ENCODE data around the gene TOMM20. TPM values are rescaled to one million over a fixed set of nuclear protein-coding genes. Genes with fewer than 3 reads are reported as not detected.
"Not testable (repeated sequence)": the region's sequence is repeated elsewhere in the genome, so short reads cannot be mapped to it uniquely, and the experiment has no call there.

TOMM20 gene
- total and polyA plus RNA-seq, 2 experiments from 2014 or later, result 138 to 159 TPM

DNA sequence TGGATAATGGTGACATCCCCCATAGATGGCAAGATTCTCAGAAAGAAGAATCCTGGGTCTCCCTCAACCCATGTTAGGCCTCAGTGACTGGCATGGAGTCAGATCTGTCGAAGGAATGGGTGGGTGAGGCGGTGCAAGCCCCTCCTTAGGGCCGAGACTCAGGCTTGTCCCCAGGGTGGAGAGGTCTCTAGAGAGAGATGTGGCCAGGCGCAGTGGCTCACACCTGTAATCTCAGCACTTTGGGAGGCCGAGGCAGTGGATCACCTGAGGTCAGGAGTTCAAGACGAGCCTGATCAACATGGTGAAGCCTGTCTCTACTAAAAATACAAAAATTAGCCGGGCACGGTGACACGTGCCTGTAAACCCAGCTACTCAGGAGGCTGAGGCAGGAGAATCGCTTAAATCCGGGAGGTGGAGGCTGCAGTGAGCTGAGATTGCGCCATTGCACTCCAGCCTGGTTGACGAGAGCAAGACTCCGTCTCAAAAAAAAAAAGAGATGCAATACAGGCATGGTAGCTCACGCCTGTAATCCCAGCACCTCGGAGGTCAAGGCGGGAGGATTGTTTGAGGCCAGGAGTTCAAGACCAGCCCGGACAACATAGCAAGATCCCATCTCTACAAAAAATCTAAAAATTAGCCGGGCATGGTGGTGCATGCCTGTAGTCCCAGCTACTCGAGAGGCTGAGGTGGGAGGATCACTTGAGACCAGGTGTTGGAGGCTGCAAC, 37.2 kb downstream of the TOMM20 start:
- not testable (repeated sequence) for ATAC-seq; H3K4me3 Mint-ChIP-seq; H3K79me2 ChIP-seq (replicated peaks; ENCODE audit: insufficient read depth); H3K27ac Mint-ChIP-seq; H3K27me3 ChIP-seq (ENCODE audit: insufficient read depth); H3K4me3 ChIP-seq; H3K9me2 ChIP-seq (ENCODE audit: insufficient read depth); H3K36me3 Mint-ChIP-seq (ENCODE audit: low read depth); DNase-seq (ENCODE audit: low spot score); H2AFZ ChIP-seq; H4K20me1 ChIP-seq (replicated peaks; ENCODE audit: insufficient read depth); H3K9me3 Mint-ChIP-seq; H3K36me3 ChIP-seq (ENCODE audit: insufficient read depth)
- peaks cover 13% of the 10 kb centered on the region for H3K27me3 Mint-ChIP-seq (ENCODE audit: insufficient read depth, low read depth, poor library complexity)
- Histone ChIP-seq H3K27ac (ENCODE audit: low read depth) (peak overlapping the region; percentile 85), H3K4me2 (peak overlapping the region; percentile 33), H3K4me1 (ENCODE audit: insufficient read depth) (peaks cover 17% of the 10 kb centered on the region), H3F3A (replicated peaks; ENCODE audit: low read depth) (peaks cover 13% of the 10 kb centered on the region; the same call in 1 of the 2 replicates)
- H3K4me1 Mint-ChIP-seq, result peaks cover 35% of the 10 kb centered on the region

DNA sequence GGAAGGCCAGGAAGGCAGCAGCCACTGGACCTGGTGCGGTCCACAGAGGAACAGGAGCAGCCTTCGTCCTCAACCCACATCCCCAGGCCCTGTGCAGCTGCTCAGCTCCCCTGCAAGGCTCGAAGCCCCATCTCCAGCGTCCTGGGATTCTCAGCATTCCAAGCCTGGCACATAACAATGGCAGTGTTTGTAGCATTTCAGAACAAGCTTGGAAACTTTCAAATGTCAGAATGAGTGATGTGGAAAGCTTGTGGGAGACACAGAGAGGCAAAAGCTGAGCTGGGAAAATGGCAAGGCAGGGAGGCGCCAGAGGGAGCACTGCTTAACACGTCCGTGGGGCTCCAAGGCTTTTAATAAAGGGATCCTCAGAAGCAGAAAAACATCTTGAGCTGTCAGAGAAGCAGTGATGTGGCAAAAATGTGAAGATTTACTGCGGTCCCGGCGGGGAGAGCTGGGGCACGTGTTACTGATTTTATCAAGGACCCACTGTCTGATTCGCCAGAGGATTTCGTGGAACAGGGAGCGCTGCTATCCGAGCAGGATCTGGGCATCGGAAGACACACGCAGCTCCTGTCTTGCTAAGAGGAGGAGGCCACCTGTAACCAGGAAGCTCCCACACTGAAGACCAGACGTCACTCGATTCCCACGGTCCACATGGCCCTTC, 38.1 kb downstream of the TOMM20 start:
- Histone ChIP-seq H3K36me3 (ENCODE audit: insufficient read depth) (no peaks in the 10 kb centered on the region), H3K27ac (ENCODE audit: low read depth) (peak overlapping the region; percentile 85), H3K79me2 (replicated peaks; ENCODE audit: insufficient read depth) (no peaks in the 10 kb centered on the region), H3K4me1 (ENCODE audit: insufficient read depth) (peaks cover 17% of the 10 kb centered on the region), H3K27me3 (ENCODE audit: insufficient read depth) (no peaks in the 10 kb centered on the region), H4K20me1 (replicated peaks; ENCODE audit: insufficient read depth) (no peaks in the 10 kb centered on the region), H2AFZ (no peak overlapping the region), H3K4me3 (peak overlapping the region; percentile 10; the same call in 1 of the 2 replicates), H3K9me2 (ENCODE audit: insufficient read depth) (no peaks in the 10 kb centered on the region), H3K4me2 (peak overlapping the region; percentile 33), H3F3A (replicated peaks; ENCODE audit: low read depth) (peaks cover 13% of the 10 kb centered on the region; the same call in 1 of the 2 replicates)
- peaks cover 33% of the 10 kb centered on the region for H3K4me1 Mint-ChIP-seq
- DNase-seq (ENCODE audit: low spot score) (peak; percentile 93), ATAC-seq (peak; percentile 81)
- H3K9me3 Mint-ChIP-seq, result no peaks in the 10 kb centered on the region; the same call in 2 of the 3 replicates
- no peaks in the 10 kb centered on the region for H3K36me3 Mint-ChIP-seq (ENCODE audit: low read depth)
- H3K27me3 Mint-ChIP-seq (ENCODE audit: insufficient read depth, low read depth, poor library complexity), result peaks cover 13% of the 10 kb centered on the region
- peak overlapping the region; percentile 77 for H3K27ac Mint-ChIP-seq
- peak overlapping the region; percentile 38; the same call in 2 of the 3 replicates for H3K4me3 Mint-ChIP-seq
- TF ChIP-seq ZNF114 (CRISPR knock-in tag; IDR thresholded peaks at IDR 0.05) (no peak), CREB1 (CRISPR knock-in tag; IDR thresholded peaks at IDR 0.05; ENCODE audit: low read depth) (peak; percentile 28; the same call in 1 of the 2 replicates)
- TF ChIP-seq, protein P1, sequence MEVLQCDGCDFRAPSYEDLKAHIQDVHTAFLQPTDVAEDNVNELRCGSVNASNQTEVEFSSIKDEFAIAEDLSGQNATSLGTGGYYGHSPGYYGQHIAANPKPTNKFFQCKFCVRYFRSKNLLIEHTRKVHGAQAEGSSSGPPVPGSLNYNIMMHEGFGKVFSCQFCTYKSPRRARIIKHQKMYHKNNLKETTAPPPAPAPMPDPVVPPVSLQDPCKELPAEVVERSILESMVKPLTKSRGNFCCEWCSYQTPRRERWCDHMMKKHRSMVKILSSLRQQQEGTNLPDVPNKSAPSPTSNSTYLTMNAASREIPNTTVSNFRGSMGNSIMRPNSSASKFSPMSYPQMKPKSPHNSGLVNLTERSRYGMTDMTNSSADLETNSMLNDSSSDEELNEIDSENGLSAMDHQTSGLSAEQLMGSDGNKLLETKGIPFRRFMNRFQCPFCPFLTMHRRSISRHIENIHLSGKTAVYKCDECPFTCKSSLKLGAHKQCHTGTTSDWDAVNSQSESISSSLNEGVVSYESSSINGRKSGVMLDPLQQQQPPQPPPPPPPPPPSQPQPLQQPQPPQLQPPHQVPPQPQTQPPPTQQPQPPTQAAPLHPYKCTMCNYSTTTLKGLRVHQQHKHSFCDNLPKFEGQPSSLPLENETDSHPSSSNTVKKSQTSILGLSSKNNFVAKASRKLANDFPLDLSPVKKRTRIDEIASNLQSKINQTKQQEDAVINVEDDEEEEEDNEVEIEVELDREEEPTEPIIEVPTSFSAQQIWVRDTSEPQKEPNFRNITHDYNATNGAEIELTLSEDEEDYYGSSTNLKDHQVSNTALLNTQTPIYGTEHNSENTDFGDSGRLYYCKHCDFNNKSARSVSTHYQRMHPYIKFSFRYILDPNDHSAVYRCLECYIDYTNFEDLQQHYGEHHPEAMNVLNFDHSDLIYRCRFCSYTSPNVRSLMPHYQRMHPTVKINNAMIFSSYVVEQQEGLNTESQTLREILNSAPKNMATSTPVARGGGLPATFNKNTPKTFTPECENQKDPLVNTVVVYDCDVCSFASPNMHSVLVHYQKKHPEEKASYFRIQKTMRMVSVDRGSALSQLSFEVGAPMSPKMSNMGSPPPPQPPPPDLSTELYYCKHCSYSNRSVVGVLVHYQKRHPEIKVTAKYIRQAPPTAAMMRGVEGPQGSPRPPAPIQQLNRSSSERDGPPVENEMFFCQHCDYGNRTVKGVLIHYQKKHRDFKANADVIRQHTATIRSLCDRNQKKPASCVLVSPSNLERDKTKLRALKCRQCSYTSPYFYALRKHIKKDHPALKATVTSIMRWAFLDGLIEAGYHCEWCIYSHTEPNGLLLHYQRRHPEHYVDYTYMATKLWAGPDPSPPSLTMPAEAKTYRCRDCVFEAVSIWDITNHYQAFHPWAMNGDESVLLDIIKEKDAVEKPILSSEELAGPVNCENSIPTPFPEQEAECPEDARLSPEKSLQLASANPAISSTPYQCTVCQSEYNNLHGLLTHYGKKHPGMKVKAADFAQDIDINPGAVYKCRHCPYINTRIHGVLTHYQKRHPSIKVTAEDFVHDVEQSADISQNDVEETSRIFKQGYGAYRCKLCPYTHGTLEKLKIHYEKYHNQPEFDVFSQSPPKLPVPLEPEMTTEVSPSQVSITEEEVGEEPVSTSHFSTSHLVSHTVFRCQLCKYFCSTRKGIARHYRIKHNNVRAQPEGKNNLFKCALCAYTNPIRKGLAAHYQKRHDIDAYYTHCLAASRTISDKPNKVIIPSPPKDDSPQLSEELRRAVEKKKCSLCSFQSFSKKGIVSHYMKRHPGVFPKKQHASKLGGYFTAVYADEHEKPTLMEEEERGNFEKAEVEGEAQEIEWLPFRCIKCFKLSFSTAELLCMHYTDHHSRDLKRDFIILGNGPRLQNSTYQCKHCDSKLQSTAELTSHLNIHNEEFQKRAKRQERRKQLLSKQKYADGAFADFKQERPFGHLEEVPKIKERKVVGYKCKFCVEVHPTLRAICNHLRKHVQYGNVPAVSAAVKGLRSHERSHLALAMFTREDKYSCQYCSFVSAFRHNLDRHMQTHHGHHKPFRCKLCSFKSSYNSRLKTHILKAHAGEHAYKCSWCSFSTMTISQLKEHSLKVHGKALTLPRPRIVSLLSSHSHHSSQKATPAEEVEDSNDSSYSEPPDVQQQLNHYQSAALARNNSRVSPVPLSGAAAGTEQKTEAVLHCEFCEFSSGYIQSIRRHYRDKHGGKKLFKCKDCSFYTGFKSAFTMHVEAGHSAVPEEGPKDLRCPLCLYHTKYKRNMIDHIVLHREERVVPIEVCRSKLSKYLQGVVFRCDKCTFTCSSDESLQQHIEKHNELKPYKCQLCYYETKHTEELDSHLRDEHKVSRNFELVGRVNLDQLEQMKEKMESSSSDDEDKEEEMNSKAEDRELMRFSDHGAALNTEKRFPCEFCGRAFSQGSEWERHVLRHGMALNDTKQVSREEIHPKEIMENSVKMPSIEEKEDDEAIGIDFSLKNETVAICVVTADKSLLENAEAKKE (CRISPR knock-in tag; IDR thresholded peaks at IDR 0.05), result peak; percentile 73
- TF ChIP-seq, protein P2, sequence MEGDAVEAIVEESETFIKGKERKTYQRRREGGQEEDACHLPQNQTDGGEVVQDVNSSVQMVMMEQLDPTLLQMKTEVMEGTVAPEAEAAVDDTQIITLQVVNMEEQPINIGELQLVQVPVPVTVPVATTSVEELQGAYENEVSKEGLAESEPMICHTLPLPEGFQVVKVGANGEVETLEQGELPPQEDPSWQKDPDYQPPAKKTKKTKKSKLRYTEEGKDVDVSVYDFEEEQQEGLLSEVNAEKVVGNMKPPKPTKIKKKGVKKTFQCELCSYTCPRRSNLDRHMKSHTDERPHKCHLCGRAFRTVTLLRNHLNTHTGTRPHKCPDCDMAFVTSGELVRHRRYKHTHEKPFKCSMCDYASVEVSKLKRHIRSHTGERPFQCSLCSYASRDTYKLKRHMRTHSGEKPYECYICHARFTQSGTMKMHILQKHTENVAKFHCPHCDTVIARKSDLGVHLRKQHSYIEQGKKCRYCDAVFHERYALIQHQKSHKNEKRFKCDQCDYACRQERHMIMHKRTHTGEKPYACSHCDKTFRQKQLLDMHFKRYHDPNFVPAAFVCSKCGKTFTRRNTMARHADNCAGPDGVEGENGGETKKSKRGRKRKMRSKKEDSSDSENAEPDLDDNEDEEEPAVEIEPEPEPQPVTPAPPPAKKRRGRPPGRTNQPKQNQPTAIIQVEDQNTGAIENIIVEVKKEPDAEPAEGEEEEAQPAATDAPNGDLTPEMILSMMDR (conservative IDR thresholded peaks at IDR 0.05; ENCODE audit: low read depth in 2 of 2), result peak in 1 of 2 experiments; percentile 40; a peak in 2 of 4 replicates
